ENCODE measurements around the gene DNAH1.

The DNAH1 gene

GRCh38 chr3:52294320-52295150, 21.6 kb upstream of the DNAH1 start:
- no peak for TF ChIP-seq EZH2phosphoT487 (conservative IDR thresholded peaks at IDR 0.05; ENCODE audit: low read length)
- TF ChIP-seq CTCF (IDR thresholded peaks at IDR 0.05; ENCODE audit: insufficient read depth, low read length, poor library complexity, severe bottlenecking) = no peak
- H3K4me3 ChIP-seq (ENCODE audit: insufficient read depth, low read length, poor library complexity, severe bottlenecking) = no peak overlapping the region
- no peak overlapping the region for H3K9ac ChIP-seq (ENCODE audit: low read length)

GRCh38 chr3:52295671-52296208, 20.4 kb upstream of the DNAH1 start:
- no peak overlapping the region for H3K27ac ChIP-seq (ENCODE audit: low read depth, low read length)
- TF ChIP-seq EZH2phosphoT487 (conservative IDR thresholded peaks at IDR 0.05; ENCODE audit: low read length) (no peak), CTCF (IDR thresholded peaks at IDR 0.05; ENCODE audit: insufficient read depth, low read length, poor library complexity, severe bottlenecking) (no peak)

More at GRCh38 chr3:52294320-52295150, 21.6 kb upstream of the DNAH1 start:
- Histone ChIP-seq H4K20me1 (ENCODE audit: low read depth, low read length) (no peaks in the 10 kb centered on the region), H3K27me3 (ENCODE audit: low read length) (no peaks in the 10 kb centered on the region), H3K27ac (ENCODE audit: low read depth, low read length) (no peak overlapping the region), H3K9me2 (replicated peaks; ENCODE audit: insufficient read depth, low read length) (no peaks in the 10 kb centered on the region), H3K4me2 (ENCODE audit: low read depth, low read length, poor library complexity, severe bottlenecking) (no peak overlapping the region), H2AFZ (ENCODE audit: low read depth, low read length, severe bottlenecking) (no peak overlapping the region), H3K79me2 (ENCODE audit: insufficient read depth, low read length) (no peaks in the 10 kb centered on the region), H3K9me3 (ENCODE audit: insufficient read depth, low read length) (no peaks in the 10 kb centered on the region), H3K36me3 (ENCODE audit: low read length) (no peaks in the 10 kb centered on the region), H3F3A (ENCODE audit: insufficient read depth) (no peaks in the 10 kb centered on the region)

GRCh38 chr3:52297242-52298148, 18.6 kb upstream of the DNAH1 start:
- H4K20me1 ChIP-seq (ENCODE audit: low read depth, low read length) = no peaks in the 10 kb centered on the region
- H3K9me2 ChIP-seq (replicated peaks; ENCODE audit: insufficient read depth, low read length) = no peaks in the 10 kb centered on the region
- H3F3A ChIP-seq (ENCODE audit: insufficient read depth) = no peaks in the 10 kb centered on the region
- no peaks in the 10 kb centered on the region for H3K79me2 ChIP-seq (ENCODE audit: insufficient read depth, low read length)
- H3K9ac ChIP-seq (ENCODE audit: low read length) = no peak overlapping the region
- no peak overlapping the region for H3K4me2 ChIP-seq (ENCODE audit: low read depth, low read length, poor library complexity, severe bottlenecking)
- H3K9me3 ChIP-seq (ENCODE audit: insufficient read depth, low read length) = no peaks in the 10 kb centered on the region
- H2AFZ ChIP-seq (ENCODE audit: low read depth, low read length, severe bottlenecking) = no peak overlapping the region
- no peak for TF ChIP-seq CTCF (IDR thresholded peaks at IDR 0.05; ENCODE audit: insufficient read depth, low read length, poor library complexity, severe bottlenecking)
- H3K4me3 ChIP-seq (ENCODE audit: insufficient read depth, low read length, poor library complexity, severe bottlenecking) = no peak overlapping the region
- no peak overlapping the region for H3K27ac ChIP-seq (ENCODE audit: low read depth, low read length)
- no peaks in the 10 kb centered on the region for H3K36me3 ChIP-seq (ENCODE audit: low read length)
- H3K27me3 ChIP-seq (ENCODE audit: low read length) = no peaks in the 10 kb centered on the region

More at GRCh38 chr3:52295671-52296208, 20.4 kb upstream of the DNAH1 start:
- H3K4me2 ChIP-seq (ENCODE audit: low read depth, low read length, poor library complexity, severe bottlenecking) = no peak overlapping the region
- H3K79me2 ChIP-seq (ENCODE audit: insufficient read depth, low read length) = no peaks in the 10 kb centered on the region
- H4K20me1 ChIP-seq (ENCODE audit: low read depth, low read length) = no peaks in the 10 kb centered on the region
- no peaks in the 10 kb centered on the region for H3K36me3 ChIP-seq (ENCODE audit: low read length)
- no peaks in the 10 kb centered on the region for H3K9me3 ChIP-seq (ENCODE audit: insufficient read depth, low read length)
- no peaks in the 10 kb centered on the region for H3F3A ChIP-seq (ENCODE audit: insufficient read depth)
- no peaks in the 10 kb centered on the region for H3K9me2 ChIP-seq (replicated peaks; ENCODE audit: insufficient read depth, low read length)
- H3K9ac ChIP-seq (ENCODE audit: low read length) = no peak overlapping the region
- H3K4me3 ChIP-seq (ENCODE audit: insufficient read depth, low read length, poor library complexity, severe bottlenecking) = no peak overlapping the region
- H2AFZ ChIP-seq (ENCODE audit: low read depth, low read length, severe bottlenecking) = no peak overlapping the region
- H3K27me3 ChIP-seq (ENCODE audit: low read length) = no peaks in the 10 kb centered on the region

Measured in SU-DHL-6 (cell line).